ENCODE measurements around the gene SLC25A10.

DNA sequence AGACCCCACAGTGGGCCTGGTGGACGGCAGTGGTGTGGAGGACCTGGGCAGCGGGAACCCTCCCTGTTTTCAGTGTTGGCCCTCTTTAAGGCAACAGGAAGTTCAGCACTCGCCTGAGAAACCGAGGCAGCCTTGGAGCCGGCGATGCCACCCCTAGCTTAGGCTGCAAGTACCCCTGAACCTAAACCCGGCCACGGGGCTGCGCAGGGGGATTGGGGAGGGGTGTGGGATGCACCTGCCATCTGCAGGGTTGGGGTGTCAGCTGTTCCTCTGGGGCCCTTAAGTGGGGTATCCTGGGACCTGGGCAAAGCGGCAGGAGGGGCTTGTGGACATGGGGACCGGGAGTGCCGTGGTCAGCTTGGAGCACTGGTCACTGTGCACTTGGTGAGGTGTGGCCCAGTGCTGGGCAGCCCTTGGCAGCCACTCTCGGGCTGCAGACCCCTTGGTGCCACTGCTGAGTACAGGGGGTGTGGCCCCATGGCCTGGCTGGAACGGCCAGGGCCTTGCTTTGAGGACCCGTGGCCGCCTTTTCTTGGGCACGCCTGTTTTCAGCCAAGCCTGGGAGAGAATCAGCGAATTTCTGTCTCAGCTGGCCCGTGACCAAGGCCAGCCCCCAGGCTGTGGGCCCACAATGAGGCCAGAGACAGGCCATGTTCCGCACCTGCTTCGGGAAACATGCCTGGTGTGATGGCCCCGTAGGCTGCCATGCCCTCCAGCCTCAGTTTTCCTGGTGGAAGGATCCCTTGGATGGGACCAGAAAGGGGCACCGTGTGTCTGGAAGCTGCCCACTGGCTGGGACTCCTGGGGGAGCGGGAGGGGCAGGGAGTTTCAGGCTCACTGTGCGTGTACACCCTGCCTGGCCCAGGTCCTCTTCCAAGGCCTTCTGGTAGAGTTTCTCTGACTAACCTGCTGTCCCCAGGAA lies 4.1 kb upstream of the SLC25A10 start:
- TF ChIP-seq, protein P1, sequence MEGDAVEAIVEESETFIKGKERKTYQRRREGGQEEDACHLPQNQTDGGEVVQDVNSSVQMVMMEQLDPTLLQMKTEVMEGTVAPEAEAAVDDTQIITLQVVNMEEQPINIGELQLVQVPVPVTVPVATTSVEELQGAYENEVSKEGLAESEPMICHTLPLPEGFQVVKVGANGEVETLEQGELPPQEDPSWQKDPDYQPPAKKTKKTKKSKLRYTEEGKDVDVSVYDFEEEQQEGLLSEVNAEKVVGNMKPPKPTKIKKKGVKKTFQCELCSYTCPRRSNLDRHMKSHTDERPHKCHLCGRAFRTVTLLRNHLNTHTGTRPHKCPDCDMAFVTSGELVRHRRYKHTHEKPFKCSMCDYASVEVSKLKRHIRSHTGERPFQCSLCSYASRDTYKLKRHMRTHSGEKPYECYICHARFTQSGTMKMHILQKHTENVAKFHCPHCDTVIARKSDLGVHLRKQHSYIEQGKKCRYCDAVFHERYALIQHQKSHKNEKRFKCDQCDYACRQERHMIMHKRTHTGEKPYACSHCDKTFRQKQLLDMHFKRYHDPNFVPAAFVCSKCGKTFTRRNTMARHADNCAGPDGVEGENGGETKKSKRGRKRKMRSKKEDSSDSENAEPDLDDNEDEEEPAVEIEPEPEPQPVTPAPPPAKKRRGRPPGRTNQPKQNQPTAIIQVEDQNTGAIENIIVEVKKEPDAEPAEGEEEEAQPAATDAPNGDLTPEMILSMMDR (IDR thresholded peaks at IDR 0.05 in 4 of 5, conservative IDR thresholded peaks at IDR 0.05 in 1 of 5) = no peak
- TF ChIP-seq POLR2A (IDR thresholded peaks at IDR 0.05) = no peak
